ENCODE results near the gene ZKSCAN8.

GRCh38 chr6:28139860-28140543 is 1.7 kb upstream of the ZKSCAN8 start:
- TF ChIP-seq CTCF (IDR thresholded peaks at IDR 0.05) (no peak), POLR2A (IDR thresholded peaks at IDR 0.05) (no peak)

All from esophagus squamous epithelium (tissue), 4 donors.